ENCODE data around the gene TTC9. TPM values are rescaled to one million over a fixed set of nuclear protein-coding genes. Genes with fewer than 3 reads are reported as not detected.

Gene TTC9
- under 0.01 TPM in 2 replicates for total RNA-seq

DNA sequence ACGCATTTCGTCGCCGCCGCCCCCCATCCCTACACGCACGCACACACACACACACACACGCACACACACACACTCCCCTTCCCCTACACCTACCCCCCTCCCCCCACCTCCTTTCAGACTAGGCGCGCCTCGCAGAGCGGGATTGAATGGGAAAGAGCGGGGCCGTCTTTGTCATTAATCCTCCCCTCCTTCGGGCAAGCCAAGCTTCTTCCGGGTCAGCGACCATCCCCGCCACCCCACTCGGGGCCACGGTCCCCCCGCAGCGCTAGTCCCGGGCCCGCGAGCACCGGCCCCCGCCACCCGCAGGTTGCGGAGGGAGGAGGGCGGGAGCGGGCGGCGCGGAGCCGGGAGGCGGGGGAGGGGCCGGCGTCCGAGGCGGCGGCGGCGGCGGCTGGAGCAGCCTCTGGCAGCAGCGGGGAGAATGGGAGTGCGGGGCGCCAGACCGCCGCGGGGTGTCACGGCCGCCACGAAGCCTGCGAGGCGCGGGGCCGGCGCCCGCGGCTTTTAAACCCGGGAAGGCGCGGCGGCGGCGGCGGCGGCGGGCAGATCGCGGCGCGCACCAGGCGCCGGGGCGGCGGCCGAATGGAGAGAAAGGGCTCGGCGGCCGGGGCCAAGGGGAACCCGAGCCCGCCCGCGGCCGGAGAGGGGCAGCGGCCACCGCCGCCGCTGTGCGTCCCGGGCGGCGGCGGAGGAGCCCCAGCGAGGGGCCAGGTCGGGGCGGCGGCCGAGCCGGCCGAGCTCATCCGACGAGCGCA is at the start of gene TTC9:
TTC9 (plus strand) TSS at position 369 of the 755 bp plus-strand sequence; CDS start at position 583, 214 bp downstream.

DNA sequence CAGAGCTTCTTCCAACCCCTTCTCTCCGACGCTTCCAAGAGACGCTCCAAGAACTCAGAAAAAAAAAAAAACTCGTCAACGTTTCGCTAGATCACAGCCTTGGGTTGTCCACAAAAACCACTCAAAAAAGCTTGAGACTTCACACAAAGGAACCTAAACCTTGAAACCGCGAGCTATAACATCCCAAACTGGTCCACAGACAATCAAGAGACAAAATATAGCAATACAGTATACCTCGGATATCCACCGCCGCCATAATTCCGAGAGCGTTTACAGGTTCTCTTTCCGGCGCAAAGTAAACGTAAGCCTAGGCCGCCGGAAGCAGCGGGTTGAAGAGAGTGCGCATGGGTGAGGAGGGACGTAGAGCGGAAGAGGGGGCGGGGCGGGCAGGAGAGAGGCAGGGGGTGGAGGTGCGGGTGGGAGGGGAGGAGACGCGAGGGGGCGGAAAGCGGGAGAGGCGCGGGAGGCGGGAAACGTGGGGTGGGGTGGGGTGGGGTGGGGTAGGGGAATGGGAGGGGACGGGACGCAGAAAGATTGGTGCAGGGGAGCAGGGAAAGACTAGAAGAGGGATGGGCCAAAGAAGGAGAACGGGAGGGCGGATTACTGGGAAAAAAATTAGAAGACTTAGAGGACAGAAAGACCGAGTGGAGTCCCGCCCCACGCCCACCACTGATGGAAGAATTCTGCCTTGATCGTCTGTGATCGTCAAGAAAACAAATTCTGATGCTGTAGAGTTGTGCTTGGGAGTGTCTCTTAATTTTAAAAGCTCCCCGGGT is 41.1 kb upstream of the TTC9 start, which contains the start of gene MED6:
MED6 (minus strand) TSS at position 274 of the 776 bp plus-strand sequence; CDS start at position 256, 18 bp downstream.

Other genes with a start within 250 kb of the TTC9 start
- gene SYNJ2BP, start 224.8 kb upstream of the TTC9 start, total RNA-seq: 19.2 and 19.6 TPM in 2 replicates
- 0.30 and 0.37 TPM in 2 replicates for gene ADAM21, start 189.7 kb upstream of the TTC9 start, total RNA-seq
- 2.4 and 2.5 TPM in 2 replicates for gene ADAM20, start 106.9 kb upstream of the TTC9 start, total RNA-seq
- 33.9 and 37.3 TPM in 2 replicates for gene MED6, start 41.3 kb upstream of the TTC9 start, total RNA-seq
- gene MAP3K9, start 167.6 kb downstream of the TTC9 start, total RNA-seq: 0.59 and 1.4 TPM in 2 replicates